Astrocyte of the spinal cord (primary cell): ENCODE measurements around the gene TTLL4.

Source experiments
- DNase-seq: peaks from one replicate; pipeline ENCODE4 v3.0.0; 2011; ENCODE audit warnings: low read depth, low spot score
- H3K4me3 ChIP-seq: 2 replicates; pipeline ENCODE4 v1.5.1; 2011; ENCODE audit warnings: low read depth, mild to moderate bottlenecking, low read length, moderate library complexity
- in situ Hi-C: cut with HindIII; loops from 2 replicates; pipeline ENCODE4 v1.10.0; 2017; ENCODE audit warnings: low sequenced_read_pairs
- TF ChIP-seq, protein P1 (sequence below): IDR thresholded peaks from 2 replicates; pipeline ENCODE4 v1.5.1; 2012; ENCODE audit warnings: low read depth, mild to moderate bottlenecking, low read length, inconsistent platforms

The TTLL4 gene

DNA sequence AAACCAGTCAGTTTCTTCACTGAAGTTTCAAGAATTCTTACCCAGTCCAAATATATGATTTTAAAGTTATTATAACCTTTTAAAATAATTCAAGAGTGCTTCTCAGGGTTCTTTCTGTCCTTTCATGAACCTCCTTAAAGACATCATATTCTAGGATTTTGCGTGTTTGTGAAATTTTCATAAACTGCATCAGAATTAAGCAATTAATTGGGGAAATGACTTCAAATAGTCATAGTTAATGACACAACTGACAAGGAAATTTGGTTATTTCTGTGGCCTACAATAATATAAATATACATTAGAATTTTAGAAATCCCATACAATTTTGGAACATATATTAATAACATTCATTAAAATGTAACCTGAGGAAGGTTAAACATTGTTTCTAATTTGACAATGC is 81.8 kb downstream of the TTLL4 start:
- TF ChIP-seq, protein P1, sequence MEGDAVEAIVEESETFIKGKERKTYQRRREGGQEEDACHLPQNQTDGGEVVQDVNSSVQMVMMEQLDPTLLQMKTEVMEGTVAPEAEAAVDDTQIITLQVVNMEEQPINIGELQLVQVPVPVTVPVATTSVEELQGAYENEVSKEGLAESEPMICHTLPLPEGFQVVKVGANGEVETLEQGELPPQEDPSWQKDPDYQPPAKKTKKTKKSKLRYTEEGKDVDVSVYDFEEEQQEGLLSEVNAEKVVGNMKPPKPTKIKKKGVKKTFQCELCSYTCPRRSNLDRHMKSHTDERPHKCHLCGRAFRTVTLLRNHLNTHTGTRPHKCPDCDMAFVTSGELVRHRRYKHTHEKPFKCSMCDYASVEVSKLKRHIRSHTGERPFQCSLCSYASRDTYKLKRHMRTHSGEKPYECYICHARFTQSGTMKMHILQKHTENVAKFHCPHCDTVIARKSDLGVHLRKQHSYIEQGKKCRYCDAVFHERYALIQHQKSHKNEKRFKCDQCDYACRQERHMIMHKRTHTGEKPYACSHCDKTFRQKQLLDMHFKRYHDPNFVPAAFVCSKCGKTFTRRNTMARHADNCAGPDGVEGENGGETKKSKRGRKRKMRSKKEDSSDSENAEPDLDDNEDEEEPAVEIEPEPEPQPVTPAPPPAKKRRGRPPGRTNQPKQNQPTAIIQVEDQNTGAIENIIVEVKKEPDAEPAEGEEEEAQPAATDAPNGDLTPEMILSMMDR = no peak
- in situ Hi-C loops = no loop called here
- no peak for DNase-seq
- no peak overlapping the region for H3K4me3 ChIP-seq

DNA sequence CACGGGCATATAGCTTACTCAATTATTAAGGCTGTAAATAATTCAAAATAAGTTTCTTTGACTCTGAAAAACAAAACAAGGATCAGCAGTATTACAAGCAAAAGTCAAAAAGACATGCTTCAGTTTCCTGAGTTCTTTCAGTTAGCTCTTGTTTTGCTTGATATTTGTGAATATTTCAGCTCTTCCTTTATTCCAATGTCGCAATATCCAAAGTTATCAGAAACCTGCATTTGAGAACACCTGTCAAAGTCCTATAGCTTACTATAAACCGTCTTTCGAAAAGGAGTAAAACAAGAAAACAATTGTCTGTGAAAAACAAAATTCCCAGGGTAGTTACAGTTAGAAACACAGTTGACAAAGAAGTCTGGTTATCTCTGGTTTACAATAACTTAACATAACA is 86.1 kb downstream of the TTLL4 start:
- in situ Hi-C loops = no loop called here
- H3K4me3 ChIP-seq = no peak overlapping the region
- TF ChIP-seq, protein P1 = no peak
- no peak for DNase-seq

DNA sequence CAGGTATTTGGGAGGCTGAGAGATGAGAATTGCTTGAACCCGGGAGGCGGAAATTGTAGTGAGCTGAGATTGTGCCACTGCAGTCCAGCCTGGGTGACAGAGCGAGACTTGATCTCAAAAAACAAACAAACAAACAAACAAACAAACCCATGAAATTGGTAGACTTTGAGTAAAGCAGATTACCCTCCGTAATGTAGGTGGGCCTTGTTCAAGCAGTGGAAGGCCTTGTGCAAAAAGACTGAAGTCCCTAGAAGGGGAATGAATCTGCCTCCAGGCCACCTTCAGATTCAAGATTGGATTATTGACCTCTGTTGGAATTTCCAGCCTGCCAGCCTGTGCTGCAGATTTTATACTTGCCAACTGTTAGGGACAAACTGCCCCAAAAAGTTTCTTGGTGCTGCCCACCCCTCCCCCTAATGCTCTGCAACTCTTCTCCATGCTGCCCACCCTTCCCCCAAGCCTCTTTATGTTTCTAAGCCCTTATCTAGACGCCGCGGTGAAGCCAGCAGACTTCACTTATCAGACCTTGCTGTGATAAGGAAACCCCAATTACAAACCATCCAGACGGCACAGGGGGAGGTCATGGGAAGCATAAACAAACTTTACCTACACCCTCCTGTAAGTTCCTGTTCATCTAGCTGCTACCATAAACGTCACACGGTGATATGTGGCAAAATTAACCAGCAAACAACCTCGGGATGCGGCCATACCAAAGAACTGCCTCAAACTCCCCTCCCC is 88.3 kb downstream of the TTLL4 start:
- TF ChIP-seq, protein P1 = no peak
- no peak for DNase-seq
- no peak overlapping the region for H3K4me3 ChIP-seq

DNA sequence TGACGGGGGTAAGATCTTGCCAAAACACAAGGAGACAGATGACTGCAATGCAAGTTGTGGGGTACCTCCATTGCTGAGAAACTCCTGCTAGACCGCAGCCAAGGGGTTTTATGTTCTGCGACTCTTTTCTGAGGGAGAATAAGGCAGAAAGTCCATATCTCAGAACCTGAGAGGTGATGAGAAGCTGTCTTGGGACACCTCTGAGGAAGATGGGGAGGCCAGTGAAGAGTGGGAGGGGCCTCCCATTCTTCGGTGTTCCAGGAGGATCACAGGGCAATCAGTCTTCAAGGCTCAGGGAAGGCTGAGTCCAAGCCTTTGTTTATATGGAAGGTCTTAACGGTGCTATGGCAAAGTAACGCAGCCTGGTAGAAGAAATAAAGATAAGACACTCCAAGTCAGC is 89.4 kb downstream of the TTLL4 start:
- TF ChIP-seq, protein P1 = no peak
- H3K4me3 ChIP-seq = no peak overlapping the region
- in situ Hi-C loops = no loop called here
- no peak for DNase-seq

More for the DNA sequence above, 88.3 kb downstream of the TTLL4 start:
- in situ Hi-C loops = no loop called here

DNA sequence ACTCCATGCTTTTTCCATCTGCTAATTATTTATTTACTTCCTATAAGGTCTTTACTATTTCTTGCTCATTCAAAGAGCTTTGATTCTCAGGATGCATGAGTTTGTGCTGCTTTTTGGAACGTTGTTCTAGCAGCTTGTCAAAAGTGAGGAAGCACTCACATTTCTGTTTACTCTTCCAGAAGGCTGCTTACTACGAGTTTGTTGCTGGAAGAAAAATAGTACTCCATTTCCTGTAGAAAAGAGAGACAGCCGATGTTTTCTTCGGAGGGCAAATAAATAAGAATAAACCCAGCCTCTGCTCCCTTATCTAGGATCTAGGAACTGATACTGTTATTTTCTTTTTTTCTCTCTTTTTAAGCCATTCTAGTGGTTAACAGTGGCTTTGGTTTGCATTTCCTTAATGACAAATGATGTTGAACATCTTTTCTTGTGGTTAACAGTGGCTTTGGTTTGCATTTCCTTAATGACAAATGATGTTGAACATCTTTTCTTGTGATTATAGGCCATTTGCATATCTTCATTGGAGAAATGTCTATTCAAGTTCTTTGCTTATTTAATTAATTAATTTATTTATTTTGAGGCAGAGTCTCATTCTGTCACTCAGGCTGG is 91.9 kb downstream of the TTLL4 start:
- in situ Hi-C loops = no loop called here
- TF ChIP-seq, protein P1 = no peak
- DNase-seq = no peak
- no peak overlapping the region for H3K4me3 ChIP-seq

DNA sequence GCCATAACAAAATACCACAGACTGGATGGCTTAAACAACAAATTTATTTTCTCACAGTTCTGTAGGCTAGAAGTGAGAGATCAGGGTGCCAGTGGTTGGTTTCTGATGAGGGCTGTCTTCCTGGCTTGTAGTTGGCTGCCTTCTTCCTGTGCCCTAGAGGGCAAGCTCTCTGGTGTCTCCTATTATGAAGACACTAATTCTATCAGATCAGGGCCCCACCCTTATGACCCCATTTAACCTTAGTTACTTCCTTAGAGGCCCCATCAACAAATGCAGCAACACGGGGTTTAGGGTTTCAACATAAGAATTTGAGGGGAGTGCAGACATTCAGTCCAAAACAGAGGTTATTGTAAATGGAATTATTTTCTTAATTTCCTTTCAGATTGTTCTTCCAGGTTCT is 94.2 kb downstream of the TTLL4 start:
- TF ChIP-seq, protein P1 = no peak
- no peak for DNase-seq
- in situ Hi-C loops = no loop called here
- no peak overlapping the region for H3K4me3 ChIP-seq
